ENCODE results near the gene CARMIL1. TPM values are rescaled to one million over a fixed set of nuclear protein-coding genes. Genes with fewer than 3 reads are reported as not detected.

Gene CARMIL1
- total RNA-seq, 1 experiment from 2014 or later: 23.6 TPM

- no peak overlapping the region for H2BK20ac ChIP-seq (ENCODE audit: low read depth, low read length, poor library complexity, severe bottlenecking)
- peaks cover 5 to 10% of the 10 kb centered on the region in 2 experiments; a peak in 4 of 5 replicates for H3K9me3 Mint-ChIP-seq
- TF ChIP-seq, protein P1, sequence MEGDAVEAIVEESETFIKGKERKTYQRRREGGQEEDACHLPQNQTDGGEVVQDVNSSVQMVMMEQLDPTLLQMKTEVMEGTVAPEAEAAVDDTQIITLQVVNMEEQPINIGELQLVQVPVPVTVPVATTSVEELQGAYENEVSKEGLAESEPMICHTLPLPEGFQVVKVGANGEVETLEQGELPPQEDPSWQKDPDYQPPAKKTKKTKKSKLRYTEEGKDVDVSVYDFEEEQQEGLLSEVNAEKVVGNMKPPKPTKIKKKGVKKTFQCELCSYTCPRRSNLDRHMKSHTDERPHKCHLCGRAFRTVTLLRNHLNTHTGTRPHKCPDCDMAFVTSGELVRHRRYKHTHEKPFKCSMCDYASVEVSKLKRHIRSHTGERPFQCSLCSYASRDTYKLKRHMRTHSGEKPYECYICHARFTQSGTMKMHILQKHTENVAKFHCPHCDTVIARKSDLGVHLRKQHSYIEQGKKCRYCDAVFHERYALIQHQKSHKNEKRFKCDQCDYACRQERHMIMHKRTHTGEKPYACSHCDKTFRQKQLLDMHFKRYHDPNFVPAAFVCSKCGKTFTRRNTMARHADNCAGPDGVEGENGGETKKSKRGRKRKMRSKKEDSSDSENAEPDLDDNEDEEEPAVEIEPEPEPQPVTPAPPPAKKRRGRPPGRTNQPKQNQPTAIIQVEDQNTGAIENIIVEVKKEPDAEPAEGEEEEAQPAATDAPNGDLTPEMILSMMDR (conservative IDR thresholded peaks at IDR 0.05): no peak
- H3K27ac ChIP-seq (ENCODE audit: insufficient read length, low read depth, low read length): no peak overlapping the region
- peak overlapping the region in 2 of 3 experiments; percentile 17 to 56; a peak in 2 of 7 replicates for H3K27ac Mint-ChIP-seq
- no peak overlapping the region for H2BK120ac ChIP-seq (ENCODE audit: low read depth, low read length, poor library complexity, severe bottlenecking)
- no peak overlapping the region for H3K9ac ChIP-seq (ENCODE audit: extremely low read depth, insufficient read length, low read length)
- peaks cover 2% of the 10 kb centered on the region for H4K20me1 ChIP-seq (ENCODE audit: control insufficient read depth, insufficient read depth, insufficient read length)
- peaks cover 5 to 11% (median 6%) of the 10 kb centered on the region in 3 experiments for H3K36me3 Mint-ChIP-seq (ENCODE audit: insufficient read depth in 1 of 3, low read depth in 3 of 3)
- no peak overlapping the region for H2BK5ac ChIP-seq (ENCODE audit: insufficient read length, low read length)
- no peaks in the 10 kb centered on the region for H3K27me3 Mint-ChIP-seq (ENCODE audit: low read depth)
- no peak overlapping the region for H2AFZ ChIP-seq (ENCODE audit: low read length)
- H2BK12ac ChIP-seq (ENCODE audit: insufficient read length, low read depth, low read length): no peak overlapping the region
- no peak overlapping the region for H2BK15ac ChIP-seq (ENCODE audit: low read depth, low read length)
- no peak overlapping the region for H3K18ac ChIP-seq (ENCODE audit: insufficient read length, low read depth, low read length)
- H4K91ac ChIP-seq (ENCODE audit: insufficient read length, low read depth, low read length): no peak overlapping the region
- H3K4me1 Mint-ChIP-seq: peaks cover 66 to 71% of the 10 kb centered on the region in 2 experiments
- no peak overlapping the region for H4K5ac ChIP-seq (ENCODE audit: insufficient read length, low read depth, low read length)
- H3K4me3 Mint-ChIP-seq: no peak overlapping the region
- no peak overlapping the region for H3K4ac ChIP-seq (ENCODE audit: low read depth, low read length)
- H4K8ac ChIP-seq (replicated peaks; ENCODE audit: insufficient read length, low read depth, low read length): no peak overlapping the region
- no peaks in the 10 kb centered on the region for H3K23me2 ChIP-seq (ENCODE audit: insufficient read length, low read depth, low read length, poor library complexity, severe bottlenecking)
- H3K14ac ChIP-seq (ENCODE audit: insufficient read depth, low read length): no peak overlapping the region
- H3T11ph ChIP-seq (ENCODE audit: low read length): no peak overlapping the region
- H3K4me1 ChIP-seq (ENCODE audit: insufficient read depth, low read length): peaks cover 9% of the 10 kb centered on the region
- H3K4me2 ChIP-seq (ENCODE audit: insufficient read depth, insufficient read length, low read length): no peak overlapping the region
- no peak for DNase-seq
- H3K23ac ChIP-seq (ENCODE audit: insufficient read length, low read depth, low read length): no peak overlapping the region
- no peak overlapping the region for H2AK5ac ChIP-seq (ENCODE audit: insufficient read length, low read length)
- H3K27me3 ChIP-seq (ENCODE audit: insufficient read depth, low read length): no peaks in the 10 kb centered on the region
- H3K79me2 ChIP-seq (ENCODE audit: insufficient read depth, low read length): peaks cover 2% of the 10 kb centered on the region; the same call in 1 of the 2 replicates
- H3K9me3 ChIP-seq (ENCODE audit: control insufficient read depth, low read depth, low read length): peaks cover under 1% of the 10 kb centered on the region
- H3K56ac ChIP-seq (ENCODE audit: insufficient read length, low read depth, low read length): no peak overlapping the region
- H3K79me1 ChIP-seq (ENCODE audit: insufficient read depth, low read depth, low read length, poor library complexity, severe bottlenecking): peaks cover 3% of the 10 kb centered on the region
Observed at GRCh38 chr6:25414755-25415154, 135.6 kb downstream of the CARMIL1 start.

Measured in H9 (cell line).